Endodermal cell (in vitro differentiated cells): ENCODE results near the gene MED1. TPM values are rescaled to one million over a fixed set of nuclear protein-coding genes. Genes with fewer than 3 reads are reported as not detected.

Experiments
- DNase-seq: peaks from one replicate; pipeline ENCODE4 v3.0.0-alpha.2; 2017
- H3K27ac ChIP-seq: 2 replicates; pipeline ENCODE4 v1.5.1; 2013; ENCODE audit warnings: mild to moderate bottlenecking, low read depth, low read length, moderate library complexity
- H3K27me3 ChIP-seq: 2 replicates; pipeline ENCODE4 v1.6.1; 2013; ENCODE audit warnings: mild to moderate bottlenecking, low read length, moderate library complexity; ENCODE audit not compliant: insufficient read depth, control insufficient read depth, poor library complexity, severe bottlenecking
- H3K36me3 ChIP-seq: 2 replicates; pipeline ENCODE4 v1.7.0; 2013; ENCODE audit warnings: mild to moderate bottlenecking, low read length, moderate library complexity; ENCODE audit not compliant: control insufficient read depth, insufficient read depth
- H3K4me1 ChIP-seq: one replicate; pipeline ENCODE4 v1.7.0; 2013; ENCODE audit warnings: low read length; ENCODE audit not compliant: control insufficient read depth, insufficient read depth
- H3K4me3 ChIP-seq: 2 replicates; pipeline ENCODE4 v1.5.1; 2013; ENCODE audit warnings: mild to moderate bottlenecking, low read length, moderate library complexity
- H3K9ac ChIP-seq: 2 replicates; pipeline ENCODE4 v1.6.1; 2013; ENCODE audit warnings: mild to moderate bottlenecking, low read length, moderate library complexity; ENCODE audit not compliant: poor library complexity, severe bottlenecking; ENCODE audit errors: extremely low read depth
- H3K9me3 ChIP-seq: 2 replicates; pipeline ENCODE4 v1.6.1; 2013; ENCODE audit warnings: mild to moderate bottlenecking, low read length, moderate library complexity; ENCODE audit not compliant: control insufficient read depth
- H3K27ac Mint-ChIP-seq: 2 replicates; pipeline ENCODE4 v1.8.0; 2020; ENCODE audit warnings: mixed read lengths
- H3K27me3 Mint-ChIP-seq: 2 replicates; pipeline ENCODE4 v1.8.0; 2021; ENCODE audit warnings: mild to moderate bottlenecking, mixed read lengths; ENCODE audit not compliant: insufficient read depth
- H3K36me3 Mint-ChIP-seq: 2 replicates; pipeline ENCODE4 v1.8.0; 2020; ENCODE audit warnings: low read depth, mixed read lengths
- H3K4me1 Mint-ChIP-seq: 2 replicates; pipeline ENCODE4 v1.8.0; 2020; ENCODE audit warnings: mixed read lengths
- H3K4me3 Mint-ChIP-seq: 2 replicates; pipeline ENCODE4 v1.8.0; 2020; ENCODE audit warnings: mild to moderate bottlenecking, moderate library complexity, mixed read lengths
- H3K9me3 Mint-ChIP-seq: 2 replicates; pipeline ENCODE4 v1.8.0; 2020; ENCODE audit warnings: mild to moderate bottlenecking, mixed read lengths
- CTCF ChIP-seq: fragments of 200-600 bp; sonication (generic); conservative IDR thresholded peaks from 2 replicates; pipeline ENCODE4 v1.5.0; 2021; ENCODE audit warnings: antibody characterized with exemption, mild to moderate bottlenecking
- WGBS, 2 experiments: methylation state at CpG; one replicate each; pipeline versions ENCODE4 v1.1.5 to v1.1.7; 2013; ENCODE audit warnings: missing lambda C conversion rate in 2 of 2, mixed read lengths in 1 of 2; ENCODE audit not compliant: insufficient coverage in 1 of 2, insufficient read length in 1 of 2; 5-methylcytosine and 5-hydroxymethylcytosine counted together
- total RNA-seq, 2 donors: library from RNA; stranded (reverse); fragmentation: NEBNext Ultra II Directional in 1 of 2; extraction: Animal tissue kit (Norgen Biotek cat#: 25700) in 1 of 2; gene quantifications; 2 replicates in 1 of 2; 3 replicates in 1 of 2; pipeline ENCODE4 v1.2.1, GENCODE V29; 2021

Gene MED1
- total RNA-seq, 2 donors from 2014 or later: 56.1 to 57.5 TPM

DNA sequence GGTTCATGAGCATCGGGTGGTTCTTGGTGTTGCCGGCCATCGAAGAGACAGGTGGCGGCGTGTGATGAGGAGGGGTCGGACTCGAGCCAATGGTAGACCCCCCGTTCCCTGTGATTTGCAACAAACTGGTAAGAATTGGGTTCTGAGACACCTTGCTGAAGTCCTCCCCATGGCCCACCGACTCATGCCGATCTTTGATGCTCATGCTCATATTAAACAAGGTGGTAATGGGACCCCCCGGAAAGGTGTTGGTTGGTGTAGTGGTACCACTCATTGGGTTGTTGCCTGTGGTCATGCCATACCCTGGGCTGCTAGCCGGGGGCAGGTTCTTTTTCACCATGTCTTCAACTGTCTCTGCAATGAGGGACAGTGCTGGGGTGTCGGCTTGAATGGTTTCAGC lies 40.8 kb downstream of the MED1 start:
- H3K27me3 Mint-ChIP-seq: no peaks in the 10 kb centered on the region
- H3K4me1 Mint-ChIP-seq: no peaks in the 10 kb centered on the region
- H3K9me3 Mint-ChIP-seq: no peaks in the 10 kb centered on the region
- H3K27ac ChIP-seq: no peak overlapping the region
- H3K4me3 Mint-ChIP-seq: no peak overlapping the region
- no peaks in the 10 kb centered on the region for H3K27me3 ChIP-seq
- no peak for TF ChIP-seq CTCF
- peaks cover 69% of the 10 kb centered on the region for H3K36me3 ChIP-seq
- H3K27ac Mint-ChIP-seq: no peak overlapping the region
- WGBS, 2 experiments: 95 to 96% methylated on average over 8 to 13 of the region's 13 CpGs
- no peak overlapping the region for H3K4me3 ChIP-seq
- no peaks in the 10 kb centered on the region for H3K4me1 ChIP-seq
- no peak overlapping the region for H3K9ac ChIP-seq
- H3K9me3 ChIP-seq: no peaks in the 10 kb centered on the region
- DNase-seq: no peak
- H3K36me3 Mint-ChIP-seq: peaks cover 61% of the 10 kb centered on the region

DNA sequence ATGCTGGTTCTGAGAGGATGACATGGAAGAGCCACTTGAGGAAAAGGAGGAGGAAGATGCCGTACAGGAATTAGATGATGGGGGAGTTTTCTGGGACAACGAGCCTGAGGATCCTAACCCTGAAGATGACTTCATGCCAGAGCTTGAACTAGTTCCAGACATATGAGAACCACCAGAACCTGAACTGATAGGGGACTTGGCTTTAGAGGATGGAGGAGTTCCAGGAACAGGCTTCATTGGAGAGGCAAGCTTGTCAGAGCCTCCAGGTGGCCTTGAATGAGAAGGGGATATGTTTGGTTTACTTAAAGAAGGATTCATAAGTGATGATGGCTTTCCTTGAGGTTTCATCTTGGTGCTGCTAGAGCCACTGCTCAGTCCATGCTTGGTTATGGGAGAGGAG lies 42.7 kb downstream of the MED1 start:
- Histone ChIP-seq H3K4me3 (no peak overlapping the region), H3K36me3 (peaks cover 59% of the 10 kb centered on the region), H3K27ac (no peak overlapping the region), H3K9me3 (no peaks in the 10 kb centered on the region), H3K27me3 (no peaks in the 10 kb centered on the region), H3K4me1 (no peaks in the 10 kb centered on the region), H3K9ac (no peak overlapping the region)
- Mint-ChIP-seq H3K27ac (no peak overlapping the region), H3K36me3 (peaks cover 47% of the 10 kb centered on the region), H3K27me3 (no peaks in the 10 kb centered on the region), H3K9me3 (no peaks in the 10 kb centered on the region), H3K4me1 (no peaks in the 10 kb centered on the region), H3K4me3 (no peak overlapping the region)
- no peak for DNase-seq
- WGBS, 2 experiments: 92 to 100% methylated on average over 2 of the region's 2 CpGs
- TF ChIP-seq CTCF: no peak

DNA sequence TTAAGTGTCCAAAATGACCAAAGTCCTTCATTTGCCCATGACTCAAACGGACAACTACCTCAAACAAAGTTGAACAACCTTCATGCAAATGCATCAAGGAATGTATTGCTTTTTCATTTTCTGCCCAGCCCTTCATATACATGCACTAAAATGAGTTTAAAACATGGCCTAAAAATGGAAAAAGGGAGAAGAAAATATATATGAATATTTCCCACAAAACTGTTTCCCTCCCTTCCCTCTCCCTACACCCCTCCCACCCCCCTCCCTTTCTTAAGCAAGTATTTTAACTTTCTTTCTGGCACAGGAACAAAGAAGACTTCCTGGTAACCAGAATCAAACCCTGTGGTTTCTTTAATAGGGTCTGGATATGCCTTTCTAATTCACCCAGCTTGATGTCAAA lies 44.1 kb downstream of the MED1 start:
- Histone ChIP-seq H3K9ac (no peak overlapping the region), H3K4me3 (no peak overlapping the region), H3K4me1 (no peaks in the 10 kb centered on the region), H3K36me3 (peaks cover 50% of the 10 kb centered on the region), H3K27ac (no peak overlapping the region), H3K27me3 (no peaks in the 10 kb centered on the region), H3K9me3 (no peaks in the 10 kb centered on the region)
- WGBS, 2 experiments: 92% methylated on average over 1 of the region's 1 CpG; no CpG with 5 or more reads in 1 of the 2 experiments
- DNase-seq: no peak
- H3K9me3 Mint-ChIP-seq: no peaks in the 10 kb centered on the region
- H3K4me3 Mint-ChIP-seq: no peak overlapping the region
- no peaks in the 10 kb centered on the region for H3K27me3 Mint-ChIP-seq
- H3K27ac Mint-ChIP-seq: no peak overlapping the region
- TF ChIP-seq CTCF: no peak
- peaks cover 40% of the 10 kb centered on the region for H3K36me3 Mint-ChIP-seq
- no peaks in the 10 kb centered on the region for H3K4me1 Mint-ChIP-seq
